HepG2 (cell line): Measurements from ENCODE around the gene SRCIN1. TPM values are rescaled to one million over a fixed set of nuclear protein-coding genes. Genes with fewer than 3 reads are reported as not detected.

Source experiments
- ATAC-seq: fragments of 200-7000 bp; cut with Tn5 transposase; 3 replicates; pipeline ENCODE4 v1.9.1; 2020; ENCODE audit warnings: mild to moderate bottlenecking, moderate library complexity
- BruUV-seq: library from RNA; stranded (reverse); fragments of 400-500 nt; replicated peaks from 2 replicates; lab custom pipeline; 2021; lab: Mats Ljungman, UMichigan
- CTCF ChIA-PET: fragments of 300-600 bp; formaldehyde crosslinking; extraction: SDS; loops from one replicate; lab custom pipeline; 2021; ENCODE audit warnings: low total read pairs, inconsistent platforms, low intra/inter-chr PET ratio; lab: Yijun Ruan, JAX
- POLR2A ChIA-PET: fragments of 350-600 bp; sonication (Branson Sonifier 250); formaldehyde crosslinking; loops from one replicate; lab custom pipeline; 2020; ENCODE audit warnings: antibody characterized with exemption, inconsistent platforms; lab: Yijun Ruan, JAX
- DNase-seq: peaks from one replicate; pipeline ENCODE4 v3.0.0-alpha.2; 2015; ENCODE audit warnings: low spot score
- FAIRE-seq: peaks from 3 replicates; lab custom pipeline; 2011; peaks lifted over from hg19 to GRCh38; lab: Jason Lieb, UNC
- H2AFZ ChIP-seq: one replicate; pipeline ENCODE4 v1.6.1; 2011; ENCODE audit warnings: low read length, inconsistent platforms
- H3K27ac ChIP-seq: fragments of 300-600 bp; 3 replicates; pipeline ENCODE4 v1.8.0; 2011; ENCODE audit warnings: mixed run types, mild to moderate bottlenecking, mixed read lengths, low read length, inconsistent platforms; ENCODE audit not compliant: insufficient read depth; ENCODE audit errors: extremely low read length
- H3K27me3 ChIP-seq, 2 experiments: fragments of 200-600 bp in 1 of 2; 2 replicates in 1 of 2; 3 replicates in 1 of 2; pipeline versions ENCODE4 v1.6.0 to v1.8.0; 2011; ENCODE audit warnings: low read length in 2 of 2, mild to moderate bottlenecking in 2 of 2, moderate library complexity in 2 of 2, inconsistent platforms in 1 of 2; ENCODE audit not compliant: insufficient read depth in 2 of 2, control insufficient read depth in 1 of 2
- H3K36me3 ChIP-seq, 2 experiments: fragments of 200-600 bp in 1 of 2; replicated peaks in 1 of 2; 2 replicates in 1 of 2; 3 replicates in 1 of 2; pipeline versions ENCODE4 v1.5.1 to v1.8.0; 2011; ENCODE audit warnings: low read length in 2 of 2, inconsistent platforms in 1 of 2; ENCODE audit not compliant: insufficient read depth in 2 of 2, control insufficient read depth in 1 of 2
- H3K4me1 ChIP-seq: 2 replicates; pipeline ENCODE4 v1.5.1; 2012; ENCODE audit warnings: low read length, inconsistent platforms; ENCODE audit not compliant: insufficient read depth
- H3K4me2 ChIP-seq: 2 replicates; pipeline ENCODE4 v1.6.0; 2011; ENCODE audit warnings: low read depth, low read length, inconsistent platforms
- H3K4me3 ChIP-seq, 3 experiments: fragments of 200-600 bp in 1 of 3; sonication (generic), shearing (Covaris generic) in 1 of 3; replicated peaks in 1 of 3; 2 replicates each; pipeline ENCODE4 v1.5.1; 2011 to 2016; ENCODE audit warnings: low read length in 3 of 3, inconsistent platforms in 2 of 3, low read depth in 2 of 3, mild to moderate bottlenecking in 2 of 3, control low read depth in 1 of 3, mixed read lengths in 1 of 3; ENCODE audit not compliant: insufficient read depth in 1 of 3
- H3K79me2 ChIP-seq: one replicate; pipeline ENCODE4 v1.6.1; 2011; ENCODE audit warnings: low read length, inconsistent platforms; ENCODE audit not compliant: insufficient read depth
- H3K9ac ChIP-seq: 2 replicates; pipeline ENCODE4 v1.6.0; 2011; ENCODE audit warnings: mild to moderate bottlenecking, low read depth, low read length, inconsistent platforms; ENCODE audit not compliant: insufficient read depth
- H3K9me3 ChIP-seq: 2 replicates; pipeline ENCODE4 v1.5.1; 2012; ENCODE audit warnings: mild to moderate bottlenecking, low read length
- H4K20me1 ChIP-seq: 2 replicates; pipeline ENCODE4 v1.6.0; 2011; ENCODE audit warnings: inconsistent platforms, mild to moderate bottlenecking, low read length, moderate library complexity; ENCODE audit not compliant: insufficient read depth
- SUZ12 ChIP-seq: fragments of 150-350 bp; IDR thresholded peaks from 2 replicates; pipeline ENCODE4 v1.6.1; 2014; ENCODE audit warnings: low read depth, low read length
- TEAD3 ChIP-seq: optimal IDR thresholded peaks from 2 replicates; pipeline ENCODE3; 2016; ENCODE audit warnings: borderline replicate concordance
- YEATS4 ChIP-seq: sonication (generic); formaldehyde crosslinking; IDR thresholded peaks from 2 replicates; pipeline ENCODE4 v1.4.0; 2020; ENCODE audit warnings: missing genetic modification reagents, borderline replicate concordance
- ZNF143 ChIP-seq: sonication (generic); formaldehyde crosslinking; IDR thresholded peaks from 2 replicates; pipeline ENCODE4 v1.4.0; 2020; ENCODE audit warnings: missing genetic modification reagents
- ZNF232 ChIP-seq: sonication (generic); formaldehyde crosslinking; IDR thresholded peaks from 2 replicates; pipeline ENCODE4 v1.4.0; 2020; ENCODE audit warnings: missing genetic modification reagents, borderline replicate concordance
- ZNF326 ChIP-seq: sonication (generic); formaldehyde crosslinking; IDR thresholded peaks from 2 replicates; pipeline ENCODE4 v1.4.0; 2020; ENCODE audit warnings: missing genetic modification reagents, borderline replicate concordance
- WGBS: methylation state at CpG from one replicate; pipeline ENCODE4 v1.1.6; 2017; ENCODE audit warnings: low lambda C conversion rate; 5-methylcytosine and 5-hydroxymethylcytosine counted together
- in situ Hi-C: cut with HindIII; loops from 2 replicates; pipeline ENCODE4 v1.10.0; 2017; ENCODE audit warnings: low pct_unique_long_range_greater_than_20kb; ENCODE audit not compliant: extremely low pct_ligation_motif_present
- intact Hi-C: fragments of 100-400 bp; cut with micrococcal nuclease; formaldehyde crosslinking; loops from one replicate; pipeline ENCODE4 v1.10.0; 2022; ENCODE audit not compliant: unreplicated experiment
- polyA plus RNA-seq, 8 experiments: library from polyadenylated mRNA; depleted of rRNA in 3 of 8; stranded (reverse) in 7 of 8; unstranded in 1 of 8; fragments of >200 nt; fragmentation: Illumina TruSeq in 4 of 8; extraction: Trizol in 4 of 8; gene quantifications; 2 replicates each; pipeline versions ENCODE4 v1.2.1 to v1.2.3, GENCODE V29; 2011 to 2016; ENCODE audit warnings: low read depth in 4 of 8, missing spikeins in 1 of 8, mixed read lengths in 1 of 8; ENCODE audit not compliant: insufficient read depth in 1 of 8
- total RNA-seq, 5 experiments: library from RNA; depleted of rRNA; stranded (reverse); fragments of >200 nt; fragmentation: Illumina TruSeq; extraction: Trizol; gene quantifications; 2 replicates each; pipeline ENCODE4 v1.2.3, GENCODE V29; 2016; ENCODE audit warnings: low read depth in 1 of 5
- TF ChIP-seq, protein P1 (sequence below): sonication (generic); formaldehyde crosslinking; conservative IDR thresholded peaks from 2 replicates; pipeline ENCODE4 v1.4.0; 2020; ENCODE audit warnings: missing genetic modification reagents

SRCIN1 gene
- total and polyA plus RNA-seq, 2 of the 13 experiments (the other 11 are each of a cell fraction or from before 2014, with no cell fraction given) = 1.2 to 9.6 TPM

DNA sequence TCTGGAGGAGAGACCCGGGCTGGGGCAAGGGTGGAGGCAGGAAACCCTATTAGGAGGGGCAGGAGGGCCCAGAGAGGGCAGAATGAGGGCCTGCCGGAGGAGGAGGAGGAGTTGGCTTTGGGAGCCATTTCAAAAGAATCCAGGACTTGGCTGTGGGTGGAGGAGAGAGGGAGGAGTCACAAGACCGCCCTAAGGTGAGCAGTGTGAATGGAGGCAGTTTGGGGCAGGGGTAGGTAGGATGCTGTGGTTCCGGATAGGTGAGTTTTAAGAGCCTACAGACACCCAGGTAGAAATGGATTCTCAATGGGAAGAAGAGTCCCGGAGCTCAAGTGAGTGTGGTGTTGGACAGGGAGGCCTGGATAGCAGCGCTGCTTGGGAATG lies 97.2 kb downstream of the SRCIN1 start:
- no peaks in the 10 kb centered on the region for H3K79me2 ChIP-seq
- H4K20me1 ChIP-seq = no peaks in the 10 kb centered on the region
- ATAC-seq (no peak), DNase-seq (no peak), FAIRE-seq (no peak)
- in situ Hi-C loops (no loop called here), intact Hi-C loops (loop anchor here (5.0 kb wide), 1 partner anchor 159 kb away; no protein-coding TSS in a partner anchor)
- no peak overlapping the region for H3K4me3 ChIP-seq
- TF ChIP-seq ZNF326 (CRISPR knock-in tag) = no peak
- no peak for TF ChIP-seq TEAD3 (CRISPR knock-in tag)
- TF ChIP-seq ZNF232 (CRISPR knock-in tag) = no peak
- TF ChIP-seq SUZ12 = no peak
- no peak for TF ChIP-seq ZNF143 (CRISPR knock-in tag)
- TF ChIP-seq, protein P1, sequence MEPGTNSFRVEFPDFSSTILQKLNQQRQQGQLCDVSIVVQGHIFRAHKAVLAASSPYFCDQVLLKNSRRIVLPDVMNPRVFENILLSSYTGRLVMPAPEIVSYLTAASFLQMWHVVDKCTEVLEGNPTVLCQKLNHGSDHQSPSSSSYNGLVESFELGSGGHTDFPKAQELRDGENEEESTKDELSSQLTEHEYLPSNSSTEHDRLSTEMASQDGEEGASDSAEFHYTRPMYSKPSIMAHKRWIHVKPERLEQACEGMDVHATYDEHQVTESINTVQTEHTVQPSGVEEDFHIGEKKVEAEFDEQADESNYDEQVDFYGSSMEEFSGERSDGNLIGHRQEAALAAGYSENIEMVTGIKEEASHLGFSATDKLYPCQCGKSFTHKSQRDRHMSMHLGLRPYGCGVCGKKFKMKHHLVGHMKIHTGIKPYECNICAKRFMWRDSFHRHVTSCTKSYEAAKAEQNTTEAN = no peak
- no peak for TF ChIP-seq YEATS4 (CRISPR knock-in tag)
- POLR2A ChIA-PET = interaction anchor here (1.4 kb wide), 1 partner anchor 159 kb away, joined by 5 read pairs; no protein-coding TSS in a partner anchor
- no peaks in the 10 kb centered on the region for H3K9me3 ChIP-seq
- no peak overlapping the region for H3K4me2 ChIP-seq
- no TSS peak for BruUV-seq
- no peak overlapping the region for H3K9ac ChIP-seq
- no peak overlapping the region for H2AFZ ChIP-seq
- H3K27ac ChIP-seq = no peak overlapping the region
- H3K27me3 ChIP-seq = peaks cover 9 to 78% of the 10 kb centered on the region in 2 experiments; a peak in 4 of 5 replicates
- H3K4me1 ChIP-seq = peaks cover 25% of the 10 kb centered on the region
- H3K36me3 ChIP-seq = no peaks in the 10 kb centered on the region
- 35% methylated on average over 6 of the region's 6 CpGs for WGBS
- CTCF ChIA-PET = interaction anchor here (0.9 to 2.5 kb wide), 3 partner anchors 16 to 159 kb away, joined by 3 to 18 read pairs (median 14); no protein-coding TSS in a partner anchor
